Measurements from ENCODE around the gene IFT172.

IFT172 gene

DNA sequence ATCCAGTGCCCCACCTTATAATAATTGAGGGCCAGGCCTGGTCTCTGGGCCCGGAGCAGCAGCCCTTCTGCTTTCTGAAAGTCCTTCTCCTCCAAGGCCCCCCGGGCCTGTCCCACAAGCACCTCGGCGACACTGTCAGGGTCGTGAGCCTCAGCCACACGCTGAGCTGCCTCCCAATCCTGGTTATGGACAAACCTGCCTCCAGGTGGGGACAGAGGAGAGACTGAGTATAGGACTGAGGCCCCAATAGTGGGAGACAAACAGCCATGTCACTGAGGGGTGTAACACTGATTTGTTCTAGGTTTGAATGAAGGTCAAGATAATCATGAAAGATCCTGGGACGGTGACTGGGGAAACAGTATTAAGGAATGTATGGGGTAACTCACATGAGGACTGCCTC, 35.6 kb downstream of the IFT172 start:
- no peak for DNase-seq (ENCODE audit: low read depth)
- no peak for TF ChIP-seq MYC (IDR thresholded peaks at IDR 0.05; ENCODE audit: low read depth, low read length)
- TF ChIP-seq, protein P1, sequence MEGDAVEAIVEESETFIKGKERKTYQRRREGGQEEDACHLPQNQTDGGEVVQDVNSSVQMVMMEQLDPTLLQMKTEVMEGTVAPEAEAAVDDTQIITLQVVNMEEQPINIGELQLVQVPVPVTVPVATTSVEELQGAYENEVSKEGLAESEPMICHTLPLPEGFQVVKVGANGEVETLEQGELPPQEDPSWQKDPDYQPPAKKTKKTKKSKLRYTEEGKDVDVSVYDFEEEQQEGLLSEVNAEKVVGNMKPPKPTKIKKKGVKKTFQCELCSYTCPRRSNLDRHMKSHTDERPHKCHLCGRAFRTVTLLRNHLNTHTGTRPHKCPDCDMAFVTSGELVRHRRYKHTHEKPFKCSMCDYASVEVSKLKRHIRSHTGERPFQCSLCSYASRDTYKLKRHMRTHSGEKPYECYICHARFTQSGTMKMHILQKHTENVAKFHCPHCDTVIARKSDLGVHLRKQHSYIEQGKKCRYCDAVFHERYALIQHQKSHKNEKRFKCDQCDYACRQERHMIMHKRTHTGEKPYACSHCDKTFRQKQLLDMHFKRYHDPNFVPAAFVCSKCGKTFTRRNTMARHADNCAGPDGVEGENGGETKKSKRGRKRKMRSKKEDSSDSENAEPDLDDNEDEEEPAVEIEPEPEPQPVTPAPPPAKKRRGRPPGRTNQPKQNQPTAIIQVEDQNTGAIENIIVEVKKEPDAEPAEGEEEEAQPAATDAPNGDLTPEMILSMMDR (IDR thresholded peaks at IDR 0.05; ENCODE audit: low read depth, low read length): no peak
- TF ChIP-seq, protein P2, sequence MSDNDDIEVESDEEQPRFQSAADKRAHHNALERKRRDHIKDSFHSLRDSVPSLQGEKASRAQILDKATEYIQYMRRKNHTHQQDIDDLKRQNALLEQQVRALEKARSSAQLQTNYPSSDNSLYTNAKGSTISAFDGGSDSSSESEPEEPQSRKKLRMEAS (IDR thresholded peaks at IDR 0.05; ENCODE audit: low read depth, low read length): no peak
- TF ChIP-seq POLR2A (IDR thresholded peaks at IDR 0.05; ENCODE audit: extremely low read depth, insufficient read length): no peak
- no peak overlapping the region for H3K4me3 ChIP-seq (ENCODE audit: low read depth, low read length)

DNA sequence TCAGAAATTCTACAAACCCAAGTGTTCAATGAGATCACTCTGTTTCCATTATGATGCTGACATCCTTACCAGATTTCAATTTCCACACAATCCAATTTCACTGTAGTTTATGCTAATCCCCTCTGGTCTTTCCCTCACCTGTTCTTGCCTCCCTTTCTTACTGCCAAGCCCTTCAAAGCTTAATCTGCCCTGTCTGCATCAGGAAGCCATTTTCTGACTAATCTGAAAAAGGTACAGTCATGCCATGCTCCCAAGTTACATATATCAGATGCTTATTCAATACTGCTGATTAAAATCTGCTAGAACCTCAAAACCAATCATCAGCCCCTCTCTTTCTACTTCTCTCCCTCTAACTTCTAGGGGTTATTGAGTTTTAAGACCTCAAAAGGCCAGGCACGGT, 38.4 kb downstream of the IFT172 start:
- DNase-seq (ENCODE audit: low read depth): no peak
- no peak overlapping the region for H3K4me3 ChIP-seq (ENCODE audit: low read depth, low read length)
- TF ChIP-seq MYC (IDR thresholded peaks at IDR 0.05; ENCODE audit: low read depth, low read length): no peak
- TF ChIP-seq, protein P1 (IDR thresholded peaks at IDR 0.05; ENCODE audit: low read depth, low read length): no peak
- TF ChIP-seq, protein P2 (IDR thresholded peaks at IDR 0.05; ENCODE audit: low read depth, low read length): no peak
- no peak for TF ChIP-seq POLR2A (IDR thresholded peaks at IDR 0.05; ENCODE audit: extremely low read depth, insufficient read length)

DNA sequence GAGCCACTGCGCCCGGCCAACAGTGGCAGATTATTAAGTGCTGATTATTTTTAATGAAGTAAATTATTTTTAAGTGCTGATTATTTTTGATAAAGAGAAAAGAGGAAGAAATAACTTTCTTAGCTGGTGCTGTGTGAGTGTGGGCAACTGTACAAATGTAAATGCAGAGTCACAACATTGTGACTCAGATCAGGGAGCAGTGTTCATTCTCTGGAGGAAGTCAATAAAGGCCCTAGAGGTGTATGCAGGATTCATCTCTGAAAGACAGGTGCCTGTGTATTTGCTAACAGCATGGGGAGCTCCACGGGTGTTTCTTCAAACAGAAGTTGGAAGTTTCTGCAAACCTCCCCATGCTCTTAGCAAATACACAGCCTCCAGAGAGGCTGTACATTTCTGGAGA, 41.2 kb downstream of the IFT172 start:
- TF ChIP-seq, protein P1 (IDR thresholded peaks at IDR 0.05; ENCODE audit: low read depth, low read length): no peak
- TF ChIP-seq, protein P2 (IDR thresholded peaks at IDR 0.05; ENCODE audit: low read depth, low read length): no peak
- TF ChIP-seq POLR2A (IDR thresholded peaks at IDR 0.05; ENCODE audit: extremely low read depth, insufficient read length) (no peak), MYC (IDR thresholded peaks at IDR 0.05; ENCODE audit: low read depth, low read length) (no peak)
- no peak overlapping the region for H3K4me3 ChIP-seq (ENCODE audit: low read depth, low read length)
- DNase-seq (ENCODE audit: low read depth): no peak

DNA sequence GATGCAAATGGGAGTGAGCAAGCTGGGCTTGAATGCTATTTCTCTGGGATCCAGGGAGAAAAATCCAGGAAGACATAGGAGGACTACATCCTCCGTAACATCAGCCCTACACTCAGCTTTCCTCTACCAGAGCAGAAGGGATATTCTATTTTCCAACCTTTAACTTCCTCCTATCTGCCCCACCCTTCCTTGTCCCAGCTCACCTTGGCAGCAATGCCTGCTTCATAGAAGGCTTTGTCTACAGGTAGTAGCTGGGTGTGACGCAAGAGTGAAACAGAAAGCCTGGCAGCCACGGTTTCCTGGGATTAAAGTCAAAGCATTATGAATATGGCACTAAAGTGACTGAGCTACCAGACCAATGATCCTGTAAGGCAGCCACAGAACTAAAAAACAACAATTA, 43.5 kb downstream of the IFT172 start:
- DNase-seq (ENCODE audit: low read depth): no peak
- TF ChIP-seq, protein P2 (IDR thresholded peaks at IDR 0.05; ENCODE audit: low read depth, low read length): no peak
- no peak for TF ChIP-seq POLR2A (IDR thresholded peaks at IDR 0.05; ENCODE audit: extremely low read depth, insufficient read length)
- TF ChIP-seq, protein P1 (IDR thresholded peaks at IDR 0.05; ENCODE audit: low read depth, low read length): no peak
- TF ChIP-seq MYC (IDR thresholded peaks at IDR 0.05; ENCODE audit: low read depth, low read length): no peak
- no peak overlapping the region for H3K4me3 ChIP-seq (ENCODE audit: low read depth, low read length)

DNA sequence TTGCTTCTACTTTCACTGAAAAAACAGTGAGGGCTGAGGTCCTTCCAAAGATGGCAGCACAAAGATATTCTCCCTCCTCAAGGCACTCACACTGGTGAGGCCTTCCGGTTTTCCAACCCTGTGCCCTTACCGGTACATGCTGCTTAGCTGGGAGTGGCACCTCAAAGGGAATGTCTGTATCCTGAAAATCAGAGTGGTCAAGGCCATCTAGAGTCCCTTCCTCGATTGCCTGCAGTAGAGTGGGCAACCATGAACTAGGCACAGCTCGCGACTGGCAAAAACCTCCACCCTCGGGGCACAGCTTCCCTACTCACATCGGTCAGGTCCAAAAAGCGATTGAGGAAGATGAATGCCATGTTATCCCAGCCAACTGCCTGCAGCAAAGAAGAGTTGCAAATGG, 43.9 kb downstream of the IFT172 start:
- no peak for DNase-seq (ENCODE audit: low read depth)
- TF ChIP-seq, protein P2 (IDR thresholded peaks at IDR 0.05; ENCODE audit: low read depth, low read length): no peak
- TF ChIP-seq, protein P1 (IDR thresholded peaks at IDR 0.05; ENCODE audit: low read depth, low read length): no peak
- TF ChIP-seq MYC (IDR thresholded peaks at IDR 0.05; ENCODE audit: low read depth, low read length): no peak
- no peak overlapping the region for H3K4me3 ChIP-seq (ENCODE audit: low read depth, low read length)

DNA sequence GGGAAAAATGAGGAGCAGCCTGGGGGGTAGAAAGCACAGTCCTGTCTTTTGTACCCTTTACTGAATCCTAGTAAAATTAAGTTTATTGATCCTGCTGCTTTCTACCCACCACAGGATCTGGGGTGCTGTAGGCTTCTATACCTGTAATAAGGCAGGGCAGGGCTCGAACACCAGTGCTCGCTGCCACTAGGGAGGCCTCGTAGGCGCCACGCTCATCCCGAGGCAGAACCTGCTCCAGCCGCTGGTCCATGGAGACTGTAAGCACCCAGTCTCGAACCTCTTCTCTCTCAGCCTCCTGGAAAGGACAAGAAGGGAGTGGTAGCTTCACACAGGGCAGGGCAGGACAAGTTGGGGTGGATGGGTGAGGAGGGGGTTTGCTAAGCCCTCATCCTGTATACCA, 44.4 kb downstream of the IFT172 start:
- no peak for DNase-seq (ENCODE audit: low read depth)
- TF ChIP-seq POLR2A (IDR thresholded peaks at IDR 0.05; ENCODE audit: extremely low read depth, insufficient read length) (no peak), MYC (IDR thresholded peaks at IDR 0.05; ENCODE audit: low read depth, low read length) (no peak)
- TF ChIP-seq, protein P2 (IDR thresholded peaks at IDR 0.05; ENCODE audit: low read depth, low read length): no peak
- TF ChIP-seq, protein P1 (IDR thresholded peaks at IDR 0.05; ENCODE audit: low read depth, low read length): no peak
- H3K4me3 ChIP-seq (ENCODE audit: low read depth, low read length): no peak overlapping the region
